B cell (primary cell): ENCODE data around the gene MAPK10. TPM values are rescaled to one million over a fixed set of nuclear protein-coding genes. Genes with fewer than 3 reads are reported as not detected.

ENCODE experiments used
- ATAC-seq: fragments of 200-7000 bp; cut with Tn5 transposase; one replicate; pipeline ENCODE4 v1.10.0; 2021; ENCODE audit warnings: low read depth, mild to moderate bottlenecking, moderate number of reproducible peaks, moderate library complexity
- CTCF ChIA-PET: fragments of 350-600 bp; sonication (Branson Sonifier 250); formaldehyde crosslinking; loops from one replicate; lab custom pipeline; 2021; ENCODE audit warnings: antibody characterized with exemption, inconsistent platforms; lab: Charles Lee
- POLR2A ChIA-PET: fragments of 350-600 bp; sonication (Branson Sonifier 250); formaldehyde crosslinking; loops from one replicate; lab custom pipeline; 2021; ENCODE audit warnings: antibody characterized with exemption; lab: Charles Lee
- DNase-seq: peaks from one replicate; pipeline ENCODE4 v3.0.0; 2013
- H2AFZ ChIP-seq: 2 replicates; pipeline ENCODE4 v1.6.1; 2012; ENCODE audit warnings: mild to moderate bottlenecking, low read depth, low read length; ENCODE audit not compliant: insufficient read depth, poor library complexity, severe bottlenecking
- H3K27ac ChIP-seq, 2 donors: 1 replicate in 1 of 2; 2 replicates in 1 of 2; pipeline ENCODE4 v1.5.1; 2012 to 2013; ENCODE audit warnings: low read length in 2 of 2, mild to moderate bottlenecking in 2 of 2, moderate library complexity in 1 of 2
- H3K27me3 ChIP-seq, 4 experiments: fragments of 200-600 bp in 1 of 4; sonication (generic) in 1 of 4; replicated peaks in 1 of 4; 1 replicate in 2 of 4; 2 replicates in 2 of 4; pipeline versions ENCODE4 v1.6.1 to v1.7.0; 2013 to 2016; ENCODE audit warnings: low read length in 3 of 4, mild to moderate bottlenecking in 2 of 4, mixed read lengths in 1 of 4, moderate library complexity in 1 of 4; ENCODE audit not compliant: insufficient read depth in 4 of 4, control insufficient read depth in 3 of 4; ENCODE audit errors: control extremely low read depth in 1 of 4
- H3K36me3 ChIP-seq, 2 experiments: replicated peaks in 1 of 2; 1 replicate in 1 of 2; 2 replicates in 1 of 2; pipeline versions ENCODE4 v1.6.1 to v1.7.1; 2013; ENCODE audit warnings: low read length in 1 of 2; ENCODE audit not compliant: insufficient read depth in 2 of 2, control insufficient read depth in 1 of 2; ENCODE audit errors: control extremely low read depth in 1 of 2, extremely low read depth in 1 of 2
- H3K4me1 ChIP-seq, 2 donors: fragments of 200-600 bp in 1 of 2; sonication (generic) in 1 of 2; 1 replicate in 1 of 2; 2 replicates in 1 of 2; pipeline versions ENCODE4 v1.5.1 to v1.6.1; 2013 to 2017; ENCODE audit warnings: low read length in 2 of 2; ENCODE audit not compliant: control insufficient read depth in 2 of 2, insufficient read depth in 2 of 2
- H3K4me2 ChIP-seq: replicated peaks from 2 replicates; pipeline ENCODE3; 2012; ENCODE audit warnings: mild to moderate bottlenecking, low read depth, low read length; ENCODE audit not compliant: poor library complexity, severe bottlenecking
- H3K4me3 ChIP-seq, 5 experiments: fragments of 200-600 bp in 1 of 5; sonication (generic) in 1 of 5; 1 replicate in 3 of 5; 2 replicates in 2 of 5; pipeline versions ENCODE4 v1.5.1 to v1.7.0; 2011 to 2016; ENCODE audit warnings: low read length in 4 of 5, mild to moderate bottlenecking in 4 of 5, low read depth in 2 of 5, control low read depth in 1 of 5, moderate library complexity in 1 of 5; ENCODE audit not compliant: insufficient read depth in 1 of 5; ENCODE audit errors: control extremely low read depth in 1 of 5, extremely low read depth in 1 of 5
- H3K79me2 ChIP-seq: fragments of 200-600 bp; sonication (generic); one replicate; pipeline ENCODE4 v1.6.0; 2016; ENCODE audit warnings: low read length; ENCODE audit not compliant: control insufficient read depth, insufficient read depth
- H3K9ac ChIP-seq: fragments of 200-600 bp; sonication (generic); 2 replicates; pipeline ENCODE4 v1.6.1; 2017; ENCODE audit warnings: mild to moderate bottlenecking, low read length, moderate library complexity
- H3K9me3 ChIP-seq, 3 donors: one replicate each; pipeline versions ENCODE4 v1.6.1 to v1.7.1; 2013; ENCODE audit warnings: low read length in 2 of 3; ENCODE audit not compliant: control insufficient read depth in 2 of 3, insufficient read depth in 1 of 3; ENCODE audit errors: control extremely low read depth in 1 of 3
- H4K20me1 ChIP-seq: 2 replicates; pipeline ENCODE4 v1.6.0; 2012; ENCODE audit warnings: mild to moderate bottlenecking, low read length; ENCODE audit not compliant: insufficient read depth, control insufficient read depth, poor library complexity, severe bottlenecking
- H3K27ac Mint-ChIP-seq: one replicate; pipeline ENCODE4 v1.8.0; 2021; ENCODE audit warnings: mixed read lengths
- H3K27me3 Mint-ChIP-seq: one replicate; pipeline ENCODE4 v1.8.0; 2021; ENCODE audit warnings: mixed read lengths
- H3K4me1 Mint-ChIP-seq: one replicate; pipeline ENCODE4 v1.8.0; 2021; ENCODE audit warnings: mixed read lengths
- H3K4me3 Mint-ChIP-seq: one replicate; pipeline ENCODE4 v1.8.0; 2021; ENCODE audit warnings: mixed read lengths
- H3K9me3 Mint-ChIP-seq: one replicate; pipeline ENCODE4 v1.8.0; 2022; ENCODE audit warnings: mixed read lengths; ENCODE audit not compliant: insufficient read depth
- CTCF ChIP-seq: fragments of 200-600 bp; IDR thresholded peaks from one replicate; pipeline ENCODE4 v1.8.0; 2022; ENCODE audit warnings: antibody characterized with exemption, mild to moderate bottlenecking
- EZH2 ChIP-seq: IDR thresholded peaks from 2 replicates; pipeline ENCODE4 v1.6.1; 2012; ENCODE audit warnings: borderline replicate concordance, low read depth, mild to moderate bottlenecking, moderate library complexity, low read length; ENCODE audit not compliant: insufficient read depth, poor library complexity, severe bottlenecking
- WGBS: methylation state at CpG from one replicate; pipeline ENCODE4 v1.1.5; 2013; ENCODE audit warnings: missing lambda C conversion rate; ENCODE audit not compliant: insufficient coverage; 5-methylcytosine and 5-hydroxymethylcytosine counted together
- intact Hi-C: fragments of 100-400 bp; cut with micrococcal nuclease; formaldehyde crosslinking; loops from one replicate; pipeline ENCODE4 v1.10.0; 2022
- polyA plus RNA-seq: library from polyadenylated mRNA; depleted of rRNA; stranded (reverse); fragments of >200 nt; gene quantifications from 2 replicates; pipeline ENCODE4 v1.2.3, GENCODE V29; 2012
- total RNA-seq, 2 donors: library from RNA; stranded (reverse); fragments of 120-200 nt in 1 of 2; gene quantifications; 1 replicate in 1 of 2; 2 replicates in 1 of 2; pipeline versions ENCODE4 v1.2.3 to v1.2.4, GENCODE V29; 2013 to 2022

MAPK10 gene
- total and polyA plus RNA-seq, 2 donors (not counting 1 experiment from before 2014, with no cell fraction given), result 0.03 to 3.1 TPM

- no CpG with 5 or more reads among the region's 1 CpG for WGBS
Measured at GRCh38 chr4:86055898-86056297, 304.0 kb downstream of the MAPK10 start.

More at GRCh38 chr4:86055898-86056297, 304.0 kb downstream of the MAPK10 start:
- no peak overlapping the region for H3K27ac ChIP-seq
- ATAC-seq, result no peak
- H3K9ac ChIP-seq, result no peak overlapping the region
- Mint-ChIP-seq H3K4me3 (no peak overlapping the region), H3K27me3 (peaks cover 11% of the 10 kb centered on the region), H3K27ac (no peak overlapping the region), H3K4me1 (no peaks in the 10 kb centered on the region), H3K9me3 (no peaks in the 10 kb centered on the region)
- no peak overlapping the region for H3K4me3 ChIP-seq
- CTCF ChIA-PET, result interaction anchor here (0.6 to 1.5 kb wide), 3 partner anchors 12 to 971 kb away, joined by 3 to 6 read pairs (median 3); no protein-coding TSS in a partner anchor
- no peak for DNase-seq
- no peaks in the 10 kb centered on the region for H4K20me1 ChIP-seq
- H3K79me2 ChIP-seq, result no peaks in the 10 kb centered on the region
- no peak overlapping the region for H2AFZ ChIP-seq
- no peaks in the 10 kb centered on the region for H3K9me3 ChIP-seq
- H3K4me1 ChIP-seq, result no peaks in the 10 kb centered on the region
- TF ChIP-seq EZH2, result no peak
- TF ChIP-seq CTCF, result no peak
- POLR2A ChIA-PET, result no interaction called here
- H3K36me3 ChIP-seq, result no peaks in the 10 kb centered on the region
- H3K4me2 ChIP-seq, result no peak overlapping the region
- intact Hi-C loops, result no loop called here
- no peaks in the 10 kb centered on the region for H3K27me3 ChIP-seq
